GDM1 (cell line): ENCODE results near the gene PDLIM4.

Source experiments
- DNase-seq: peaks from one replicate; lab custom pipeline; 2025; lab: John Stamatoyannopoulos, UW

Gene PDLIM4

DNA sequence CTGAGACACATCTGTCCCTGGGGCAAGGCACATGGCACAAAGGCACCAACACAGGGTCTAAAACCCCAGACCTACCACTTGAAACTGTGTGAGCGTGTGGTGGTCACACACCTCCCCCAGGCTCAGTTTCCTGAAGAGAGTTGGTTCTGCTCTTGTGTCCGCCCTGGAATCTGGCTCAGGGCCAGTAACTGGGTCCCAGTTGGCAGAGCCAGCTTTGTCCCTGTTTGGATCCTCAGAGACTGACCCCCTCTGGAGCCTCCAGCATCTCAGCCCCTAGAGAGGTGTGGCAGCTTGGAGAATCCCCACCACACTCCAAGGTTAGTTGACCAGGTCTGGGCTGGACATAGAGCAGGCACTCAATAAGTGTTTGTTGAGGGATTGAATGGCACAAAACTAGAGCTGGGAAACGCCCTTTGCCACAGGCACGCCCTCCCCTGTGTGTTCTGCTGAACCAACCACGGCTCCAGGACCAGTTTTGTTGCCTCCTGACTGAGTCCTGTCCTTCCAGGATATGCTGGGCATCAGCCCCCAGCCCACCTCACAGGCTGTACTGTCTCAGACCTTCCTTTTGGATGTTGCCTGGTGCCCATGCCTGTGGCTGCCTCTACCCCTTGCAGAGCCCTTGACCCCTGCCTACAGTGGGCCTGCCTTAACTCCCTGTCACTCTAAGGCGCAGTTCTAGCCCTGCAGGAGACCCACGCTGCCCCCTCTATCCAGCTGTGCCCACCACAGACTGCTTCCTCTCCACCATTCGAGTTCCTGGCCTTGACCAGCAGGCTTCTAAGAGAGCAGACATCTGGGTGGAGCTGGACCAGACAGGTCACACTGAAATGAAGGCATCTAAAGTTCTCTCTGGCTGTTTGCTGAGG is 3.8 kb upstream of the PDLIM4 start:
- no peak for DNase-seq

DNA sequence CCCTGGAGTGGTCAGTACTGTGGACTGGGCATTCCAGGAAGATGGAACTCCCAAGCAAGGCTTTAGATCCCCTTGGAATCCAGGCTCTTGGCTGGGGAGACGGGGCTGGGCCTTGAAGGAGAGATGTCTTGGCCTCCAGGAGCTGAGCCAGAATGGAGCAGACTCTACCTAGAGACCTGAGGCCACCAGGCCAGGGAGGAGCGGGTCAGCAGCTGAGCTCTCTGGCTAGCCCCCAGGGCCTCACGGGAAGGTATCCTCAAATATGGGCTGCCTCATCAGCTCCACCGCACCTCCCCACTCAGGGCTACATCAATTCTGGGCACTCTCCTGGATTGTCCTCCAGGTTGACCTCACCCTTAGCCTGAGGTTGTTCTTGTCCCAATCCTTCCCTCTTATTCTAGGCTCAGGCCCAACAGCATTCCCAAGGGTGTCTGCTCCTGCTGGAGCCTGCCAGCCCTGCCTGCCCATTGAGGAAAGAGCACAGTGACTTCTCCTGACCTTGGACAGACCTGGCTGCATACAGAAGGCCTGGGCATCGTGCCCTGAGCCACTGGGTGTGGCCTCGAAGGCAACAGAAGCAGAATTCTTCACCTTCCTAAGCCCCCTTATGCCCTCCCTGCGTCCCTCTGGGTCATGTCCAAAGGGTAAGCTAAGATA is 3.0 kb upstream of the PDLIM4 start:
- no peak for DNase-seq

DNA sequence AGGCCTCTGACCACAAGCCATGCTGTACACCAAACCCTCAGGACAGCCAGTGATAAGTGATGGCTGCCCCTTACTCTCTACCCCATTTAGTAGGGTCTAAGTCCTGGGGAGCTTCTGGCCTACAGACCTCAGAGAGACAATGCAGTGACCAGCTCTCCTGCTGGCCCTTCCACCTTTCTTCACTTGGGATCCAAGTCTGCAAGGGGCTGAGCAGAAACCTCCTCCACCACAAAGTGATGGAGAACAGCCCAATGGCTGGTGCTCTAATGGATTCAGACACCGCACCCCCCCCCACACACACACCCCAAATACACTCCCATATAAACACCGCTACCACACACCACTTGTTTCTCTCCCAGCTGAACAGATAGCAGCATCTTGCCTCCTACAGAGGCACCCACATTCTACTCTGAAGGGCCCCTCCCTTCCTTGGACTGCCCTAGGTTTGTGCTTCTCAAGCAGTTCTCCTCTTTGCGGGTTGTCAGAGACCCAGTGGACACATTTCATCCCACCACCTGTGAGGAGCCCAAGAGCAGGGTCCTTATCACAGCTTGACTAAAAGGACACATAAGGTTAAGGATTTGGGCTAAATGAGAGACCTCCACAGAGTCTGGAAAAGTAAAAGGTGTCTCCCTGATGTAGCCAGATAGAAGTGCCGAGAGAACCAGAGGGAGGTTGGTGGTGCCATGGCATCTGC is 1.3 kb upstream of the PDLIM4 start:
- no peak for DNase-seq

DNA sequence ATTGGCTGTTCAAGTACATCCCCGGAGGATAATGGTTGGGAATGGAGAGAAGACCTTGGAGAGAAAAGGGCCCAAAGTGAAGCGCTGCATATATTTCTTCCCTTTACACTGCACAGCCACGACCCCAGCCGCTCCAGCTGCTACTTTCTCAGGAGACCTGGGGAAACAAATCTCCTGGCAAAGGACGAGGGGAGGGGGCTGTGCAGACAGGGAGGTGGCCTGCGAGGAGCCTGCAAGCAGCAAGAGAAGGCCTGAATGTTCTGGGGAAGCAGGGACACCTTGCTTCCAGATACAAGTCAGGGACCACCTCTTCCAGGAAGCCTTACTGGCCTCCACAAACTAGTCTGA is 739 bp upstream of the PDLIM4 start:
- DNase-seq: no peak

DNA sequence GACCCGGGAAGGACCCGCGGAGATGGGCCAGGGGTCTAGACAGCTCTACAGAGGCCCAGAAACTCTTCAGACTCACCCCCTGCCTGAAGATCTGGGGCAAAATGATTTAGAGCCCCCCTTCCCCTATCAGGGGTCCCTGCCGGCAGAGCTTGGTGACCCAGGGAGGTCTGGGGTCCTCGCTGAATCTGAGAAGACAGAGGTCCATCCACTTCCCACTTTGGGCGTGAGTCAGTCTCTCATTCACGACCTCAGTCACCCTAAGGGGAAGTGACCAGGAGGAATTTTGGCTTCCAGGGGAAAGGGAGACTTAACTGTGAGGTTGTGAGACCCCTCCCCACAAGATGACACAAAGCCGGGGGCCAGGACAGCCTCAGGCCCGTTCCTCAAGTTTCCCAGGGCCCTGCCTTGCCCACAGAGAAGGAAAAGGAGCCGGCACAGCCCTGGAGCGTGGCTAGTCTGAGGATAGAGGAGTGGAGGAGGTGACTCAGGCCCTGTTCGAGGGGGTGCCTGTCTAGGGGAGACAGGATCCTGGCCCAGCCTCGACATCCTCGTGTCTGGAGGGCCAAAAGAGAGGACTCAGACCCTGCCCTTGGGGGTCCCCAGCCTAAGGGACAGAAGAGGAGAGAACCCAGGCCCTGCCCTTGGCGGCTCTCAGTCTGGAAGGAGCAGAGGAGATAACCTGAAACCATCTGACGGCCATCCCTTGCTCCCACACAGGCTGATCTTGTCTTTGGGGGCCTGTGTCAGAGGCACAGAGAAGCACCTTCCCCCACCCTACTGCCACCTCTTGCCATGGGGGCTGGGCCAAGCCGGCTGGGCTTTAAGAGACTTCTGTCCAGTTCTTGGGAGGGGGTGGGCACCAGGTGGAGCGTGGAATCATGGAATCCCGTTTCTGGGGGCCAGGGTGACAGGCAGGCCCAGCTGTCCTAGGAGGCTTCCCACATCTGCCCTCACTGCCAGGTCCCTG is 889 bp downstream of the PDLIM4 start:
- no peak for DNase-seq

DNA sequence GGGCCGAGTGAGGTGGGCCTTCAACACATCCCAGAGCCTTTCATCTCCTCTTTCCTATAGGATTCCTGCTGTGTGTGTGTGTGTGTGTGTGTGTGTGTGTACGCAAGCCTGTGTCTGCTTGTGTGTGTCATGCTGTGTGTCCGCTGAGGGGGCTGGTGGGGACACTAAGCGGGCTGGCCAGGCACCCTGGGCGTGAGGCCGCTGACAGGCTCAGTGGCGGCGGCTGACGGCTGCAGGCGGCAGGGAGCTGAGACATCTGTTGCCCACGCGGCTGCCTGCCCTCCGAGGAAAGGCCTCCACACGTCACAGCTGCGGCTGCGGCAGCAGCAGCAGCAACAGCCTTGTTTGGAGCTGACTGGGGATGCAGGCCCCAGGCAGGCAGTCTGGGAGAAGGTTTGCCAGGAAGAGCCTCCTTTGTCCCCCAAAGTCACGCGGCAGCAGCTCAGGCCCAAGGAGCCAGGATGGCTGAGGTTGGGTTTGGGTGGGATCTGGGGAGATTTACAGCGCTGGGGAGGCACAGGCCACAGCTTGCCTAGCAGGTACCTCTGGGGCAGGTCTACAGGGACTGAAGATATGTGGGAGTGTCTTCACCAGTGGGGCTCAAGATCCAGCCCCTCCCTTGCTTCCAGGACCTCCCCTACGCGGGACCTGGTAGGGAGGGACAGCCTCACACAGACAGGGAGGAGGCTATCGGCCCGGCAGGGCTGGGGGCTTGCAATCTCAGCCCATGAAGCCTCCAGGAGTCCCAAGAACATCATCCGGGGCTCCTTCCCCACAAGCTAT is 1.8 kb downstream of the PDLIM4 start:
- DNase-seq: no peak

DNA sequence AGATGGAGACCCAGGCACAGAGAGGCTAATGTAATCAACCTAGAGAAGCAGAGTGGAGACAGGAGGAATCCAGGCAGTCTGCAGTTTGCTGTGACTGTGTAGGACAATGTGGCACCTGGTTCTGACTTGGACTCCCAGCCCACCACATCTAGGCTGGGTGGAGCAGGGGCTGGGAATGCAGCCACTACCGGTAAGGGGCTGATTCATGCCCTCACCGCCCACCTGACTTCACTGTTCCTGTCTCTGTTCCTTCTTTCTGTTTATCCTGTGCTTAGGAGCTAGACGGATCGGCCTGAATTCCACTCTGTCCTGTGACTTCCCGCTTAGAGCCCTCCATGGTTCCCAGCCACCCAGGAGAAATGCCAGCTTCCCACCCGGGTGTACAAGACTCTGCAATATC is 2.6 kb downstream of the PDLIM4 start:
- no peak for DNase-seq

DNA sequence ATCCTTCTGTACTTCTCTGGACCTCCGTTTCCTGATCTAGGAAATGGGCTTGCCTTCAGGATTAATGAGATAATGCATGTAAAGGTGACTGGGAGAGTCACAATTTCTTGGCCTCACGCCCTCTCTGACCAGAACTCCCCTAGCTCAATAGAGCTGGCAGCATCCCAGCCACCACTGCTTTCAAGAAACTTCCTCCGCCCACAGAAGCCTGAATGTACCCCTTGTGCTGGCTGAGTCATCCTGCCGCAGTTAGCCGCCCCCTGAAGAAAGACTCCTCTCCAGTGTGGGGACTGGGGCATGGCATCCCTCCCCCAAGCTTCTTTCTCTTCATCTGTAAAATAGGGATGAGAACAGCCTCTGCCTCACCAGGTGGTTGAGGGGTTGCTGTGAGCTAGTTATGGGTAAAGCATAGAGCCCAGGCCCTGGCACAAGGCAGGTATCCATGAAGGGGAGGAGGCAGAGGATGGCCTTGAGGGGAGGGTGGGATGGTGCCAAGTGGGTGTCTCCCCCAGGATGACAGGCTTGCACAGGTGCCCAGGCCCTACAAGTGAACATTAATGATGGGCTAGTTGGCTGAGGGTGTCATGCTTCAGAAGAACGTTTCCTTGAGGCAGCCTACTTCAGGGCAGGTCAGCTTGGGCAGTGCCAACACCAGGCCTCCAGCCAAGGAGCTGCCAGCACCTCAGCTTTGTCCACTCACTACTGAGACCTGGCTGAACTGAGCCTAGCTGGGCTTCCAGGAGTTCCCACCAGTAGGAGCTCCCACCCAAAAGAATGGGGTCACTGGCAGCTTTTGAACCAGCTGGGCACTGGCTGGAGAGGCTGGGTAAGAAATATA is 3.4 kb downstream of the PDLIM4 start:
- DNase-seq: no peak

DNA sequence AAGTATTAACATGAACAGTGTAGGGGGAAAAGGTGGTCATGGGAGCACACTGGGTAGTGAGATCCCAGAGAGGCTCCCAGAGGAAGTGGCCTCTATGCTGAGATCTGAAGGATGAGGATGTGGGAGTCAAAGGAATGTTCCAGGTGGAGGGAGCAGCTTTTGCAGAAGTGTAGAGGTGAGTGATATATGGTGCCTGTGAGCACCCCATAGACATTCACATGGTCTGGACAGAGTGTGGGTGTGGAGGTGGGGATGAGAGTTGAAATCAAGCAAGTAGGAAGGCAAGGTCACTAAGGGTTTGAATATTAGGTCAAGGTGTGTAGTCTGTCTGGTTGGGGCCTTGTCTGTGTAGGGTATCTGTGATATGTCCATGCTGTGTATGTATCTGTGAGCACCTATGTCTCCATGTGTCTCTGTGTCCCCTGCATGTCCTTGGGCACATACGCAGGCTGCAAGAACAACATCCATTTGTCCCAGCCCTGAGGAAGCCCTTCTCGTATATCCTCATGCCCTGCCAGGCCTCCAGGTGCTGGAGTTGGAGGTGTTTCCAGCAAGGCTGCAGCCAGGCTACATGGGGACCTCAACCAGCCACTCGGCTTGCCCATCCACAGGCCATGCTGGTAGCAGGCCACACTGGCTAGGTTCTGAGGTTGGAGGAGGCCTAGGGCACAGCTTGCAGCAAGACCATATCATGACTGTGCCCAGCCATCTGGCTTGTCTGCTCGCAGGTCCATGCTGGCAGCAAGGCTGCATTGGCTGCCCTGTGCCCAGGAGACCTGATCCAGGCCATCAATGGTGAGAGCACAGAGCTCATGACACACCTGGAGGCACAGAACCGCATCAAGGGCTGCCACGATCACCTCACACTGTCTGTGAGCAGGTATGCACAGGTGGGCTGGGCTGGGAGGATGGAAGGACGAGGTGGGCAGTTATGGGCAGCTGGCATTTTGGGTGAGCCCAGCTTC is 4.7 kb downstream of the PDLIM4 start:
- DNase-seq: no peak

DNA sequence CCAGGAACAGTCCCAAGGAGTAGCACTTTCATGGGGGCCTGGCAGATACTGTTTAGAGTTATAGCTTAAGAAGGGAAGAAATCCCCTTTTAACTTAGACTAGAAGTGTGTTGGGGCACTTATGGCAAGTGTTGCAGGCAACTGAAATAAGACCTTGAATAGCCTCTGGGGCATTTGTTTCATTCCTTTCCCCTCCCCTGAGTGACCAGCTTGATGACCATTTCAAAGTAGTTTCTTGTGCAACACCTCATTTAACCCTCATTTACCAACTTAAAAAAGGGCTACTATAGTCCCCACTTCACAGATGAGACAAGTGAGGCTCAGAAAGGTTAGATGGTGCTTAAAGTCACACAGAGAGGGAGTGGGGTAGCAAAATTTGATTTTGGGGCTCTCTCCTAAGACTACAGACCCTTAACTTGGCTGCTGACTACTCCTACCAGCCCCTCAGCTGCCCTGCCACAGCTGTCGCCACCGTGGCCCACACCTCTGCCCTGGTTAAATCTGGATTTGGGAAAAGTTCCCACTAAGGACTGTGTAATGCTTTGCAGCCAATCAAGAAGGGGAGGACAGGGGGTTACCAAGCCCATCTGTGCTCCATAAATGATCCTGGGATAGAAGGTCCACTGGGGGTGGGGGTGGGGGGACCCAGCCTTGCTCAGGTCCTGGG is 5.5 kb downstream of the PDLIM4 start:
- DNase-seq: no peak

DNA sequence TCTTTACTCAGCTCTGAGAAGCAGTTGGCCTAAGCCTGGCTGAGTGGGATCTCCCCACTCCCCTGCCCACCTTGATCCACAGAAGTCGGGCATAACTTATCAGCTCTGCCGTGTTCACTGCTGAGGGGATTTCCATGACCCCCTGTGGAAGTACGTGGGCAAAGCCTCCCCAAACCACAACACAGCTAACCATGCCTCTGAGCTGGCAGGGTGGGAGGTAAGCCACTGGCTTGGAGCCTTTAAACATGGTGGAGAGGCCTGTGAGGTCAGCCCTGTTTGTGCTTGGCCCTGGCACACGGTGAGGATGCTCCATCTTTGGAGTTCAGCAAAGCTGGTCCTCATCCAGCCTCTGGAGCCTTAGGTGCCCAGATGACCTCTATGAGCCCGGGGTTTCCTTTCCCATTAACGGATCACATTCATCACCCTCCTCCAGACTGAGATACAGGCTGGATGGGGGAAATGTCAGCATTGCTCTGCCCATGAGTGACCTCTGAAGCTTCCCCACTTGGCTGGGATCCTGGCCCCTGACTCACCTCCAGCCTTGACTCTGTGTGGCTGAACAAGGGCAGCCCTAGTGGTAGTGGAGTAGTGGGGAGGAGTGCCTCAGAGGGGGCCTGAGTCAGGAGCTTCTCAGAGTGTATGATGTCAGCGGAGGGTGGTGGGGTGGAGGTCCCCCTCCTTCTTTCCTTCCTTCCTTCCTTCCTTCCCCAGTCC is 6.2 kb downstream of the PDLIM4 start:
- no peak for DNase-seq

DNA sequence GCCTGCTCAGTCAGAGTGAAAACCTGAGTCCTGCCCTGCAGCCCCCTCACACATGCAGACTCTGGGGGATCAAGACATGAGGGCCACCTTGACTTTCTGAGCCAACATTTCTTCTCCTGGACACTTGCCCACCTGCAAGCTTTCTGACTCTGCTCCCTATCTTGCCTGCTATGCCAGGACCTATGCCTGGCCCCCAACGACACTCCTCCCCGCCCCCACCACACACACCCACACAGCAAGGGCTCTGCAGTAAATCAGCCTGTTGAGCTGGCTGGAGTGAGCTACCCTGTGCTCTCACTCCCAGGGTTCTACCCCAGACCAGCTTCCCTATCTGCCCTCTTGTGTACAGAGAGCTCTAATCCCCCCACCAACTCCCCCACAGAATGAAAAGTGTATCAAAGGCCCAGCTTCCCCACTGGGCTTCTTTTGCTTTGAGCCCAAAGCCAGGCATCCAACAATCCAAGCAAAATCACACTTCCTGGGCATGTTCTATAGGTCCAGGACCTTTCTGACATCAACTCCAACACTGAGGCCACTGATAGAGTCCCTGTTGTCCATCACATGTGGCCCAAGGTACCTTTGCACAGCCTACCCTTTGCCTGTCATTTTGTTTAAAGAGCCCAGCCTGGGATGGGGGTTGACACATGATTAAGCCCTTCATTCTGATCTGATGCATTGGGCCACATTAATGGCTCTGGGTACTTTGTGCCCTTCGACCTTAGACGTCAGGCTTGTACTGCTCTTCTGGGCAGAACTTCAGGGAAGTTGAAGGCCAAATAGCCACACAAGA is 7.2 kb downstream of the PDLIM4 start:
- DNase-seq: no peak

DNA sequence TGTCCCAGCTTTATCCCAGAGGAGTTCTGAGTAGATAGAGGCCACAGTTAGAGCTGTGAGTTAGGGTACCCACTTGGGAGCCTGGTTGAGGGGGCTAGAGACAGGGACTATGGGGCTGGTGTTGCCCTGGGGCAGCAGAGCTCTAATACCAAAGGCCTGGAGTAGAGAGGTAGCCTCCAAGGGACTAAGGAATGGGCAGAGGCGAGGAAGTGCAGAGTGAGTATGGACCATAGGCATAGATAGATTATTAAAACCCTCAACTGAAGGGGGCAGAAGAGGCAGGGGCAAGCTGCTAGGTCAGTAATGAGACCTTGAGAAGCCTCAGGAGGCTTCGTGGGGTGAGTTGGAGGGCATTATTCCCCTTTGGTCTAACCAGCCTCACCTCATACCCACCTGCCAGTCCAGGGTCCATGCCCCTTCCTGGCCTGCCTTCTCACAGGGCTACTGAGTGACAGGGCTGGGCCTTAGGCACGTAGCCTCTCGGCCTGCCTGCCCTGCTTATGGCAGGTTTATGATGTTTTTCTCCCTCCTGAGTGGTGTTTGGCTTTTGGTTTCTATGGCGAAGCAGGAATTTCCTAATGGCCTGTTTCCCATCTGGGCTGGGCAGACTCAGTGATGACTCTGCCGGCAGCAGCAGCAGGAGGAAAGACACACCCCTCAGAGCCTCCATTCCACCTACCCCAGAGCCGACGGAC is 8.0 kb downstream of the PDLIM4 start:
- no peak for DNase-seq

DNA sequence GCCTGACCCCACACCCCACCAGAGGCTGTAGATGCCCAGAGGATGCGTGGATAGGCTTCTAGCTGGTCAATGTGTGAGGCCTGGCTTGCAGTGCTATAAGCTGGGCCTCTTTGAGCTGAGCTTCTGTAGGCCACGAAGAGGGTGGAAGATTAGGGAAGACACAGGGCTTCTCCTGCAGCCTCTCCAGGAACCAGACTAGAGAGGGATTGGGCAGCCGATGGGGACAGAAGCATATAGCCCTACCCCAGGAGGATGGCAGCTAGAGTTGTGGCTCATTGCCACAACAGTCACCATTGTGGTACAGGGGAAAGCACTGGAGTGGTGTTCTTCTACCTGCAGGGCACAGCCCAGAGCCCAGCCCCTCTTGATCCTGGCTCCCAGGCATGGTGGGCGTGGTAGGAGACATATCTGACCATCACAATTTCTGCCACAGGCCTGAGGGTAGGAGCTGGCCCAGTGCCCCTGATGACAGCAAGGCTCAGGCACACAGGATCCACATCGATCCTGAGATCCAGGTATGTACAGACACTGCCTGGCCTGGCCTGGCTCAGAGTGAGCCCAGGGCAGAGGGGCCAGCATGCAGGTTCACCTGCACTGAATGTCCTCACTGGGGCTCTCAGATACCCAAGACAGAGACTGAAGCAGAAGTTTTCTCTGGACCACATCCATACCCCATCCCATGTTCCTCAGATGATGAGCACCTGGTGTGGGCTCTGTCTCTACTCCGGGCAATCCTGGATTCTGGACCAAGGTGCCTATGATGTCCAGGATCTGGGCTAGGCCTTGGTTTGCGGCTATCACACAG is 8.7 kb downstream of the PDLIM4 start:
- DNase-seq: no peak

DNA sequence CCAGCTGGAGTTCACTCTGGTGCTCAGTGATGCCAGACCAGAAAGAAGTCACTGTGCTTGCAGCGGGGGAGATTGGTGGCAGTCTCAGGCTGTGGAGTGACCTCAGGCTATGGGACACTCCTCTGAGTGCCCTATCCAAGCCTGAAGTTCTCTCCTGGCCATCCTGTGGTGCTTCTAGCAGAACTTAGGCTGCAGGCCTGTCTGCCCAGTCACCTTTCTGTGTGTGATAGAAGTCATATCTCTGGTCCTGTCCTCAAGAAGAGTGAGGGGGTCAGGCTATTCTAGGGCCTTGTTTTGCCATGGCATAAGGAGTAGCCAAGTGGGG is 9.3 kb downstream of the PDLIM4 start:
- no peak for DNase-seq
